Testis (tissue), 2 donors: Measurements from ENCODE around the gene LRRC17.

Experiments
- CTCF ChIP-seq, 3 experiments: fragments of 450-650 bp in 2 of 3; fragments of 200-600 bp in 1 of 3; sonication (generic) in 1 of 3; IDR thresholded peaks; one replicate each; pipeline ENCODE4 v1.5.1; 2016 to 2019; ENCODE audit warnings: antibody characterized with exemption in 3 of 3, mild to moderate bottlenecking in 2 of 3, moderate library complexity in 1 of 3
- POLR2A ChIP-seq: fragments of 450-650 bp; IDR thresholded peaks from one replicate; pipeline ENCODE4 v1.6.1; 2017; ENCODE audit warnings: antibody characterized with exemption, mild to moderate bottlenecking, moderate library complexity

- TF ChIP-seq CTCF (IDR thresholded peaks at IDR 0.05) (no peak), POLR2A (no peak)
Observed at GRCh38 chr7:102943423-102944169, 30.8 kb downstream of the LRRC17 start.
